GM12878 (cell line): ENCODE results near the gene METTL8.

ENCODE experiments used
- CHD2 ChIP-seq: IDR thresholded peaks from 2 replicates; pipeline ENCODE4 v1.6.1; 2011; ENCODE audit warnings: low read depth, low read length, improper control_type of control experiment, borderline replicate concordance
- KAT2A ChIP-seq: conservative IDR thresholded peaks from 2 replicates; pipeline ENCODE4 v1.6.1; 2011; ENCODE audit warnings: low read depth, low read length; ENCODE audit not compliant: control insufficient read depth
- SUPT20H ChIP-seq: IDR thresholded peaks from 2 replicates; pipeline ENCODE4 v1.6.1; 2011; ENCODE audit warnings: low read depth, mild to moderate bottlenecking, low read length, moderate library complexity, borderline replicate concordance; ENCODE audit not compliant: control insufficient read depth
- TF ChIP-seq, protein P1 (sequence below), 3 experiments: IDR thresholded peaks in 2 of 3; conservative IDR thresholded peaks in 1 of 3; 2 replicates each; pipeline ENCODE4 v1.5.1; 2011; ENCODE audit warnings: low read depth in 3 of 3, low read length in 3 of 3, mild to moderate bottlenecking in 3 of 3, control low read depth in 2 of 3, moderate library complexity in 2 of 3, inconsistent platforms in 1 of 3, mixed read lengths in 1 of 3; ENCODE audit not compliant: control insufficient read depth in 2 of 3, insufficient read depth in 1 of 3; ENCODE audit errors: extremely low read depth in 1 of 3
- TF ChIP-seq, protein P2 (sequence below): fragments of 450-650 bp; IDR thresholded peaks from 2 replicates; pipeline ENCODE4 v1.6.1; 2016; ENCODE audit warnings: mild to moderate bottlenecking, moderate library complexity, borderline replicate concordance

DNA sequence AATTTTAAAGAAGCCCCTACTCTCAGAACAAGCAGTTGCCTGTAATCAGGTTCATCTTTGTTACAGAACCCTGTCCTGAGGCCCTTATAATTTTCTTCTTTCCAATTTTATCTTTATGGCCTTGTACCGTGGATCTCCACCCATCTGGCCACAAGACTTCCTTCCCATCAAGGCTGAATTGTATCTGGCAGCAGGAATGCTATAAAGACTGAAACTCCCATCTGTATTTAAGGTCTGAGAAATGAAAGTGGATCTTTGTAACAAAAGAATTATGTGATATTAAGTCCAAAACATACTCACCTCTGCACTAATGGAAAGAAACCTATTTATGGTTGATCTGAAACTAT lies 91.8 kb downstream of the METTL8 start:
- TF ChIP-seq, protein P1, sequence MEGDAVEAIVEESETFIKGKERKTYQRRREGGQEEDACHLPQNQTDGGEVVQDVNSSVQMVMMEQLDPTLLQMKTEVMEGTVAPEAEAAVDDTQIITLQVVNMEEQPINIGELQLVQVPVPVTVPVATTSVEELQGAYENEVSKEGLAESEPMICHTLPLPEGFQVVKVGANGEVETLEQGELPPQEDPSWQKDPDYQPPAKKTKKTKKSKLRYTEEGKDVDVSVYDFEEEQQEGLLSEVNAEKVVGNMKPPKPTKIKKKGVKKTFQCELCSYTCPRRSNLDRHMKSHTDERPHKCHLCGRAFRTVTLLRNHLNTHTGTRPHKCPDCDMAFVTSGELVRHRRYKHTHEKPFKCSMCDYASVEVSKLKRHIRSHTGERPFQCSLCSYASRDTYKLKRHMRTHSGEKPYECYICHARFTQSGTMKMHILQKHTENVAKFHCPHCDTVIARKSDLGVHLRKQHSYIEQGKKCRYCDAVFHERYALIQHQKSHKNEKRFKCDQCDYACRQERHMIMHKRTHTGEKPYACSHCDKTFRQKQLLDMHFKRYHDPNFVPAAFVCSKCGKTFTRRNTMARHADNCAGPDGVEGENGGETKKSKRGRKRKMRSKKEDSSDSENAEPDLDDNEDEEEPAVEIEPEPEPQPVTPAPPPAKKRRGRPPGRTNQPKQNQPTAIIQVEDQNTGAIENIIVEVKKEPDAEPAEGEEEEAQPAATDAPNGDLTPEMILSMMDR (IDR thresholded peaks at IDR 0.05 in 2 of 3, conservative IDR thresholded peaks at IDR 0.05 in 1 of 3; ENCODE audit: control insufficient read depth in 2 of 3, extremely low read depth in 1 of 3, insufficient read depth in 1 of 3, low read depth in 3 of 3, low read length in 3 of 3), result no peak
- TF ChIP-seq CHD2, result no peak
- TF ChIP-seq, protein P2, sequence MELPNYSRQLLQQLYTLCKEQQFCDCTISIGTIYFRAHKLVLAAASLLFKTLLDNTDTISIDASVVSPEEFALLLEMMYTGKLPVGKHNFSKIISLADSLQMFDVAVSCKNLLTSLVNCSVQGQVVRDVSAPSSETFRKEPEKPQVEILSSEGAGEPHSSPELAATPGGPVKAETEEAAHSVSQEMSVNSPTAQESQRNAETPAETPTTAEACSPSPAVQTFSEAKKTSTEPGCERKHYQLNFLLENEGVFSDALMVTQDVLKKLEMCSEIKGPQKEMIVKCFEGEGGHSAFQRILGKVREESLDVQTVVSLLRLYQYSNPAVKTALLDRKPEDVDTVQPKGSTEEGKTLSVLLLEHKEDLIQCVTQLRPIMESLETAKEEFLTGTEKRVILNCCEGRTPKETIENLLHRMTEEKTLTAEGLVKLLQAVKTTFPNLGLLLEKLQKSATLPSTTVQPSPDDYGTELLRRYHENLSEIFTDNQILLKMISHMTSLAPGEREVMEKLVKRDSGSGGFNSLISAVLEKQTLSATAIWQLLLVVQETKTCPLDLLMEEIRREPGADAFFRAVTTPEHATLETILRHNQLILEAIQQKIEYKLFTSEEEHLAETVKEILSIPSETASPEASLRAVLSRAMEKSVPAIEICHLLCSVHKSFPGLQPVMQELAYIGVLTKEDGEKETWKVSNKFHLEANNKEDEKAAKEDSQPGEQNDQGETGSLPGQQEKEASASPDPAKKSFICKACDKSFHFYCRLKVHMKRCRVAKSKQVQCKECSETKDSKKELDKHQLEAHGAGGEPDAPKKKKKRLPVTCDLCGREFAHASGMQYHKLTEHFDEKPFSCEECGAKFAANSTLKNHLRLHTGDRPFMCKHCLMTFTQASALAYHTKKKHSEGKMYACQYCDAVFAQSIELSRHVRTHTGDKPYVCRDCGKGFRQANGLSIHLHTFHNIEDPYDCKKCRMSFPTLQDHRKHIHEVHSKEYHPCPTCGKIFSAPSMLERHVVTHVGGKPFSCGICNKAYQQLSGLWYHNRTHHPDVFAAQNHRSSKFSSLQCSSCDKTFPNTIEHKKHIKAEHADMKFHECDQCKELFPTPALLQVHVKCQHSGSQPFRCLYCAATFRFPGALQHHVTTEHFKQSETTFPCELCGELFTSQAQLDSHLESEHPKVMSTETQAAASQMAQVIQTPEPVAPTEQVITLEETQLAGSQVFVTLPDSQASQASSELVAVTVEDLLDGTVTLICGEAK, result no peak
- no peak for TF ChIP-seq KAT2A
- TF ChIP-seq SUPT20H, result no peak
